ENCODE results near the gene WNK4. TPM values are rescaled to one million over a fixed set of nuclear protein-coding genes. Genes with fewer than 3 reads are reported as not detected.

WNK4 gene
- total RNA-seq, 1 experiment from 2014 or later = 2.6 TPM

DNA sequence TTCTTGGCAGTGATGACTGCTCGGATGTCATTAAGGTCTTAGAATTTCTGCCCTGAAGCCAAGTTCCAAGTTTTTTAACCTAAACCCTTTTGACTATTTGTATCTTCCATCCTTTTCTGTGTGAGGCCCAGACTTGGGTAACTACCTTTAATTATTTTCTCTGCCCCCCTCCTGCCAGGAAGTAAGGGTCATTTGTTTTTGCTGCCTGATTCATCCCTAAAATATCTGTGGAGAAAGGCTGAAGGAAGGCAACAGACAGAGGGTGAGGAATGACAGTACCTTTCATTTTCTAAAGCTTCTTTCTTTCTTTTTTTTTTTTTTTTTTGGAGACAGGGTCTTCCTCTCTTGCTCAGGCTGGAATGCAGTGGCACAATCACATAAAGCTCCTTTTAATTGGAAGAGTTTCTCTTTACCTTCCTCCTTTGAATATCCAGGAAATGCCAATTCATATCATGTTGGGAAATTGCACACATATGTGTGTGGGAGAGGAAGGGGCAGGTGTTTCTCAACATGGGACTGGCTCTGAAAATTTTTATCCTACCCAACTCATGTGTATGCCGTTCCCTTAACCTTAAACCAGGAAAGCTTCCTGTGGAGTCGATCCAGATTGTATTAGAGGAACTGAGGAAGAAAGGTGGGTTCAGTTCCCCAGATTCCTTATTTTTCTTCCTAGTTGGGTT lies 6.2 kb upstream of the WNK4 start:
- H2BK12ac ChIP-seq (ENCODE audit: insufficient read length, low read depth, low read length) = no peak overlapping the region
- no peak overlapping the region for H3K18ac ChIP-seq (ENCODE audit: insufficient read length, low read depth, low read length)
- no peaks in the 10 kb centered on the region for H4K20me1 ChIP-seq (ENCODE audit: control insufficient read depth, insufficient read depth, insufficient read length)
- no peak overlapping the region for H2BK120ac ChIP-seq (ENCODE audit: low read depth, low read length, poor library complexity, severe bottlenecking)
- no CpG with 5 or more reads among the region's 3 CpGs for WGBS (ENCODE audit: extremely low coverage, insufficient read length, low lambda C conversion rate)
- H3K14ac ChIP-seq (ENCODE audit: insufficient read depth, low read length) = no peak overlapping the region
- H3K27me3 Mint-ChIP-seq (ENCODE audit: low read depth) = no peaks in the 10 kb centered on the region; the same call in 1 of the 2 replicates
- no peak overlapping the region for H2BK5ac ChIP-seq (ENCODE audit: insufficient read length, low read length)
- H3K4me3 Mint-ChIP-seq = peak overlapping the region; percentile 100
- H4K5ac ChIP-seq (ENCODE audit: insufficient read length, low read depth, low read length) = no peak overlapping the region
- no peaks in the 10 kb centered on the region; a peak in 1 of 5 replicates for H3K9me3 Mint-ChIP-seq
- peaks cover 8 to 11% of the 10 kb centered on the region in 2 experiments for H3K4me1 Mint-ChIP-seq
- H2AK5ac ChIP-seq (ENCODE audit: insufficient read length, low read length) = no peak overlapping the region
- H3K79me1 ChIP-seq (ENCODE audit: insufficient read depth, low read depth, low read length, poor library complexity, severe bottlenecking) = no peaks in the 10 kb centered on the region
- H3K23ac ChIP-seq (ENCODE audit: insufficient read length, low read depth, low read length) = no peak overlapping the region
- H3K27ac Mint-ChIP-seq = peak overlapping the region; percentile 78 to 98 (median 98); a peak in 6 of 7 replicates
- H3K56ac ChIP-seq (ENCODE audit: insufficient read length, low read depth, low read length) = no peak overlapping the region
- H3K27me3 ChIP-seq (ENCODE audit: insufficient read depth, low read length) = no peaks in the 10 kb centered on the region
- H3K23me2 ChIP-seq (ENCODE audit: insufficient read length, low read depth, low read length, poor library complexity, severe bottlenecking) = peaks cover 6% of the 10 kb centered on the region
- DNase-seq = no peak
- no peaks in the 10 kb centered on the region for H3K79me2 ChIP-seq (ENCODE audit: insufficient read depth, low read length)
- no peak overlapping the region for H2AFZ ChIP-seq (ENCODE audit: low read length)
- peaks cover 4 to 41% (median 36%) of the 10 kb centered on the region in 3 experiments; a peak in 6 of 7 replicates for H3K36me3 Mint-ChIP-seq (ENCODE audit: insufficient read depth in 1 of 3, low read depth in 3 of 3)
- H4K91ac ChIP-seq (ENCODE audit: insufficient read length, low read depth, low read length) = no peak overlapping the region
- peak overlapping the region; percentile 80 for H3K4me2 ChIP-seq (ENCODE audit: insufficient read depth, insufficient read length, low read length)
- H3K9ac ChIP-seq (ENCODE audit: extremely low read depth, insufficient read length, low read length) = peak overlapping the region; percentile 96
- H2BK20ac ChIP-seq (ENCODE audit: low read depth, low read length, poor library complexity, severe bottlenecking) = no peak overlapping the region
- H3K27ac ChIP-seq (ENCODE audit: insufficient read length, low read depth, low read length) = no peak overlapping the region
- H3K4ac ChIP-seq (ENCODE audit: low read depth, low read length) = no peak overlapping the region
- no peaks in the 10 kb centered on the region for H3K9me3 ChIP-seq (ENCODE audit: control insufficient read depth, low read depth, low read length)
- TF ChIP-seq, protein P1, sequence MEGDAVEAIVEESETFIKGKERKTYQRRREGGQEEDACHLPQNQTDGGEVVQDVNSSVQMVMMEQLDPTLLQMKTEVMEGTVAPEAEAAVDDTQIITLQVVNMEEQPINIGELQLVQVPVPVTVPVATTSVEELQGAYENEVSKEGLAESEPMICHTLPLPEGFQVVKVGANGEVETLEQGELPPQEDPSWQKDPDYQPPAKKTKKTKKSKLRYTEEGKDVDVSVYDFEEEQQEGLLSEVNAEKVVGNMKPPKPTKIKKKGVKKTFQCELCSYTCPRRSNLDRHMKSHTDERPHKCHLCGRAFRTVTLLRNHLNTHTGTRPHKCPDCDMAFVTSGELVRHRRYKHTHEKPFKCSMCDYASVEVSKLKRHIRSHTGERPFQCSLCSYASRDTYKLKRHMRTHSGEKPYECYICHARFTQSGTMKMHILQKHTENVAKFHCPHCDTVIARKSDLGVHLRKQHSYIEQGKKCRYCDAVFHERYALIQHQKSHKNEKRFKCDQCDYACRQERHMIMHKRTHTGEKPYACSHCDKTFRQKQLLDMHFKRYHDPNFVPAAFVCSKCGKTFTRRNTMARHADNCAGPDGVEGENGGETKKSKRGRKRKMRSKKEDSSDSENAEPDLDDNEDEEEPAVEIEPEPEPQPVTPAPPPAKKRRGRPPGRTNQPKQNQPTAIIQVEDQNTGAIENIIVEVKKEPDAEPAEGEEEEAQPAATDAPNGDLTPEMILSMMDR (conservative IDR thresholded peaks at IDR 0.05) = no peak
- H3K4me1 ChIP-seq (ENCODE audit: insufficient read depth, low read length) = no peaks in the 10 kb centered on the region
- H3T11ph ChIP-seq (ENCODE audit: low read length) = no peak overlapping the region
- no peak overlapping the region for H4K8ac ChIP-seq (replicated peaks; ENCODE audit: insufficient read length, low read depth, low read length)
- no peak overlapping the region for H2BK15ac ChIP-seq (ENCODE audit: low read depth, low read length)

Data from H9 (cell line).